Measurements from ENCODE around the gene KISS1.
"Not testable (repeated sequence)": the region's sequence is repeated elsewhere in the genome, so short reads cannot be mapped to it uniquely, and the experiment has no call there.

KISS1 gene

GRCh38 chr1:204196068-204196795, at the start of gene KISS1:
KISS1 (minus strand) TSS chr1:204196491; CDS start chr1:204192876, 3,615 bp downstream.
- no peak for DNase-seq

GRCh38 chr1:204242920-204243319, 46.6 kb upstream of the KISS1 start:
- DNase-seq: no peak

GRCh38 chr1:204241914-204242313, 45.6 kb upstream of the KISS1 start:
- no peak for DNase-seq

- DNase-seq: no peak
Measured at GRCh38 chr1:204241050-204241449, 44.8 kb upstream of the KISS1 start.

- DNase-seq: no peak
Measured at GRCh38 chr1:204240233-204240632, 43.9 kb upstream of the KISS1 start.

- not testable (repeated sequence) for DNase-seq
Measured at GRCh38 chr1:204239401-204239800, 43.1 kb upstream of the KISS1 start.

GRCh38 chr1:204238520-204238919, 42.2 kb upstream of the KISS1 start:
- not testable (repeated sequence) for DNase-seq

GRCh38 chr1:204237515-204237914, 41.2 kb upstream of the KISS1 start:
- not testable (repeated sequence) for DNase-seq

GRCh38 chr1:204232526-204232925, 36.2 kb upstream of the KISS1 start:
- DNase-seq: no peak

GRCh38 chr1:204230211-204230610, 33.9 kb upstream of the KISS1 start:
- no peak for DNase-seq

- no peak for DNase-seq
Measured at GRCh38 chr1:204228896-204229295, 32.6 kb upstream of the KISS1 start.

GRCh38 chr1:204227996-204228785, 31.9 kb upstream of the KISS1 start:
- no peak for DNase-seq

- no peak for DNase-seq
Measured at GRCh38 chr1:204227351-204227750, 31.1 kb upstream of the KISS1 start.

- DNase-seq: no peak
Measured at GRCh38 chr1:204225841-204226735, 29.8 kb upstream of the KISS1 start.

GRCh38 chr1:204224655-204225054, 28.4 kb upstream of the KISS1 start:
- DNase-seq: no peak

- no peak for DNase-seq
Measured at GRCh38 chr1:204223129-204223860, 27.0 kb upstream of the KISS1 start.

- DNase-seq: no peak
Measured at GRCh38 chr1:204222764-204223055, 26.4 kb upstream of the KISS1 start.

GRCh38 chr1:204222006-204222763, 25.9 kb upstream of the KISS1 start:
- DNase-seq: no peak

- DNase-seq: no peak
Measured at GRCh38 chr1:204221271-204221670, 25.0 kb upstream of the KISS1 start.

- DNase-seq: no peak
Measured at GRCh38 chr1:204219971-204220616, 23.8 kb upstream of the KISS1 start.

- DNase-seq: no peak
Measured at GRCh38 chr1:204218552-204218951, 22.3 kb upstream of the KISS1 start.

GRCh38 chr1:204217648-204218000, 21.3 kb upstream of the KISS1 start:
- DNase-seq: no peak

Measured in activated T-cell treated with anti-CD3 and anti-CD28 coated beads for 4 hours (primary cell).